Calu3 (cell line): ENCODE results near the gene OLIG1. TPM values are rescaled to one million over a fixed set of nuclear protein-coding genes. Genes with fewer than 3 reads are reported as not detected.

Experiments used
- Bru-seq: library from RNA; stranded (reverse); fragments of 400-500 nt; gene quantifications from one replicate; lab custom pipeline; 2021; lab: Mats Ljungman, UMichigan
- BruChase-seq, 2 experiments: library from RNA; stranded (reverse); fragments of 400-500 nt; gene quantifications; one replicate each; lab custom pipeline; 2021; lab: Mats Ljungman, UMichigan
- BruUV-seq: library from RNA; stranded (reverse); fragments of 400-500 nt; replicated peaks from 2 replicates; lab custom pipeline; 2021; lab: Mats Ljungman, UMichigan
- CTCF ChIA-PET: fragments of 300-600 bp; sonication (Branson Sonifier 250); formaldehyde crosslinking; loops from one replicate; lab custom pipeline; 2022; ENCODE audit warnings: antibody characterized with exemption; lab: Charles Lee
- DNase-seq: peaks from one replicate; pipeline ENCODE4 v3.0.0; 2022
- H3K27ac Mint-ChIP-seq: one replicate; pipeline ENCODE4 v1.8.0; 2022; ENCODE audit warnings: mixed read lengths; ENCODE audit not compliant: unreplicated experiment
- H3K27me3 Mint-ChIP-seq: one replicate; pipeline ENCODE4 v1.8.0; 2022; ENCODE audit warnings: mixed read lengths; ENCODE audit not compliant: unreplicated experiment
- H3K36me3 Mint-ChIP-seq: one replicate; pipeline ENCODE4 v1.8.0; 2022; ENCODE audit warnings: mild to moderate bottlenecking, moderate library complexity, mixed read lengths; ENCODE audit not compliant: insufficient read depth, unreplicated experiment
- H3K4me1 Mint-ChIP-seq: one replicate; pipeline ENCODE4 v1.8.0; 2022; ENCODE audit warnings: mild to moderate bottlenecking, low read depth, mixed read lengths; ENCODE audit not compliant: unreplicated experiment
- H3K4me3 Mint-ChIP-seq: one replicate; pipeline ENCODE4 v1.8.0; 2022; ENCODE audit warnings: mild to moderate bottlenecking, low read depth, moderate library complexity, mixed read lengths; ENCODE audit not compliant: unreplicated experiment
- H3K9me3 Mint-ChIP-seq: one replicate; pipeline ENCODE4 v1.8.0; 2022; ENCODE audit warnings: low read depth, mixed read lengths; ENCODE audit not compliant: unreplicated experiment
- intact Hi-C: fragments of 100-400 bp; cut with micrococcal nuclease; formaldehyde crosslinking; loops from one replicate; pipeline ENCODE4 v1.10.0; 2022; ENCODE audit not compliant: unreplicated experiment
- long read RNA-seq: library from polyadenylated mRNA; stranded (forward); transcript quantifications from one replicate; pipeline ENCODE4 v2.0.0, GENCODE V29; 2022
- total RNA-seq: library from RNA; stranded (reverse); gene quantifications from 2 replicates; pipeline ENCODE4 v1.2.3, GENCODE V29; 2022
- TF ChIP-seq, protein P1 (sequence below): fragments of 200-600 bp; IDR thresholded peaks from one replicate; pipeline ENCODE4 v1.8.0; 2022; ENCODE audit warnings: antibody characterized with exemption; ENCODE audit not compliant: unreplicated experiment

The OLIG1 gene, protein sequence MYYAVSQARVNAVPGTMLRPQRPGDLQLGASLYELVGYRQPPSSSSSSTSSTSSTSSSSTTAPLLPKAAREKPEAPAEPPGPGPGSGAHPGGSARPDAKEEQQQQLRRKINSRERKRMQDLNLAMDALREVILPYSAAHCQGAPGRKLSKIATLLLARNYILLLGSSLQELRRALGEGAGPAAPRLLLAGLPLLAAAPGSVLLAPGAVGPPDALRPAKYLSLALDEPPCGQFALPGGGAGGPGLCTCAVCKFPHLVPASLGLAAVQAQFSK
- total RNA-seq (not detected in 2 replicates), Bru-seq, nascent RNA (not detected), BruChase-seq, experiment 1, labeled RNA remaining after a 6-hour chase (not detected), BruChase-seq, experiment 2, labeled RNA remaining after a 2-hour chase (not detected)
- long read RNA-seq = 0 reads

DNA sequence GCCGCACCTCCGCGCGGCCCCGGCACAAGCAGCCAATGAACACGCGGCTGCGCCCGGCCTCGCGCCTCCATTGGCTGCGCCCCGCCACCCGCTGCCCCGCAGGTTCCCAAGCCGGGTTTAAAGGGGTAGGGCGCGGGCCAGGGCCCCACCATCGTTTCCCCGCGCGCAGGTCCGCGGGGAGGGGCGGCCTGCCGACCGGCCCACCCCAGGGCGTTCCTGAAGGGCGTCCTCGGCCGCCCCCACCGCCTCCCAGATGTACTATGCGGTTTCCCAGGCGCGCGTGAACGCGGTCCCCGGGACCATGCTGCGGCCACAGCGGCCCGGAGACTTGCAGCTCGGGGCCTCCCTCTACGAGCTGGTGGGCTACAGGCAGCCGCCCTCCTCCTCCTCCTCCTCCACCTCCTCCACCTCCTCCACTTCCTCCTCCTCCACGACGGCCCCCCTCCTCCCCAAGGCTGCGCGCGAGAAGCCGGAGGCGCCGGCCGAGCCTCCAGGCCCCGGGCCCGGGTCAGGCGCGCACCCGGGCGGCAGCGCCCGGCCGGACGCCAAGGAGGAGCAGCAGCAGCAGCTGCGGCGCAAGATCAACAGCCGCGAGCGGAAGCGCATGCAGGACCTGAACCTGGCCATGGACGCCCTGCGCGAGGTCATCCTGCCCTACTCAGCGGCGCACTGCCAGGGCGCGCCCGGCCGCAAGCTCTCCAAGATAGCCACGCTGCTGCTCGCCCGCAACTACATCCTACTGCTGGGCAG is at the start of gene OLIG1:
OLIG1 (plus strand) TSS at position 148 of the 750 bp plus-strand sequence; CDS start at position 254, 106 bp downstream.
- H3K27me3 Mint-ChIP-seq = peaks cover 66% of the 10 kb centered on the region
- intact Hi-C loops = no loop called here
- peak; percentile 3 for DNase-seq
- H3K4me1 Mint-ChIP-seq = no peaks in the 10 kb centered on the region
- CTCF ChIA-PET = no interaction called here
- H3K27ac Mint-ChIP-seq = no peak within 1 kb of the TSS
- BruUV-seq = no TSS peak
- TF ChIP-seq, protein P1, sequence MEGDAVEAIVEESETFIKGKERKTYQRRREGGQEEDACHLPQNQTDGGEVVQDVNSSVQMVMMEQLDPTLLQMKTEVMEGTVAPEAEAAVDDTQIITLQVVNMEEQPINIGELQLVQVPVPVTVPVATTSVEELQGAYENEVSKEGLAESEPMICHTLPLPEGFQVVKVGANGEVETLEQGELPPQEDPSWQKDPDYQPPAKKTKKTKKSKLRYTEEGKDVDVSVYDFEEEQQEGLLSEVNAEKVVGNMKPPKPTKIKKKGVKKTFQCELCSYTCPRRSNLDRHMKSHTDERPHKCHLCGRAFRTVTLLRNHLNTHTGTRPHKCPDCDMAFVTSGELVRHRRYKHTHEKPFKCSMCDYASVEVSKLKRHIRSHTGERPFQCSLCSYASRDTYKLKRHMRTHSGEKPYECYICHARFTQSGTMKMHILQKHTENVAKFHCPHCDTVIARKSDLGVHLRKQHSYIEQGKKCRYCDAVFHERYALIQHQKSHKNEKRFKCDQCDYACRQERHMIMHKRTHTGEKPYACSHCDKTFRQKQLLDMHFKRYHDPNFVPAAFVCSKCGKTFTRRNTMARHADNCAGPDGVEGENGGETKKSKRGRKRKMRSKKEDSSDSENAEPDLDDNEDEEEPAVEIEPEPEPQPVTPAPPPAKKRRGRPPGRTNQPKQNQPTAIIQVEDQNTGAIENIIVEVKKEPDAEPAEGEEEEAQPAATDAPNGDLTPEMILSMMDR = no peak
- H3K4me3 Mint-ChIP-seq = no peak within 1 kb of the TSS
- H3K9me3 Mint-ChIP-seq = no peaks in the 10 kb centered on the region
- H3K36me3 Mint-ChIP-seq = no peaks in the 10 kb centered on the region

DNA sequence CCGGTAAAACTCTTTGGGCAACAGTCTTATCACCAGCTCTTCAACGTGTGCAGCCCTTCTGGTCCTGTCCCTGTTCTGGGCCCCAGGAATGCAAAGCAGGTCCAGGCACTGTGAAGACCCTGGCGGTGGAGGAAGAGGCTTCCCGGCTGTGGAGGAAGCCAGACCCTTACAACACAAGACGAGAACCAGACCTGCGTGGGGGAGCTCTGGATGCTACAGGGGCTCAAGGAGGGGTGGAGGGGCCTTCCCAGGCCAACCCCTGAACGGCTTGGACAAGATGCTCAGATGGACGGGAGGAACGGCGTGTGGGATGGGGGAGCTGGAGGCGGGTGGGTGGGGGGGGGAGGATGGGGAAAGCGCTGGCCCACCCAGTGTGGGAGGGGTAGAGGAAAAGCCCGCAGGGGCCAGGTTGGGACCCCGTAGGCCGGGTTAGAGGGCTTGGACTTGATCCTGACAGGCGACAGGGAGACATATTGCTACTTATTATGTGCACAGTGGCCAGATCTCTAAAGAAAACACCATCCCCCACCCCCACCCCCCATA is 49.3 kb upstream of the OLIG1 start:
- DNase-seq = no peak
- no peaks in the 10 kb centered on the region for H3K9me3 Mint-ChIP-seq
- H3K4me3 Mint-ChIP-seq = no peak overlapping the region
- no peaks in the 10 kb centered on the region for H3K36me3 Mint-ChIP-seq
- intact Hi-C loops = no loop called here
- H3K27ac Mint-ChIP-seq = no peak overlapping the region
- H3K4me1 Mint-ChIP-seq = no peaks in the 10 kb centered on the region
- TF ChIP-seq, protein P1 = no peak
- peaks cover 91% of the 10 kb centered on the region for H3K27me3 Mint-ChIP-seq
- no TSS peak for BruUV-seq
- CTCF ChIA-PET = no interaction called here

DNA sequence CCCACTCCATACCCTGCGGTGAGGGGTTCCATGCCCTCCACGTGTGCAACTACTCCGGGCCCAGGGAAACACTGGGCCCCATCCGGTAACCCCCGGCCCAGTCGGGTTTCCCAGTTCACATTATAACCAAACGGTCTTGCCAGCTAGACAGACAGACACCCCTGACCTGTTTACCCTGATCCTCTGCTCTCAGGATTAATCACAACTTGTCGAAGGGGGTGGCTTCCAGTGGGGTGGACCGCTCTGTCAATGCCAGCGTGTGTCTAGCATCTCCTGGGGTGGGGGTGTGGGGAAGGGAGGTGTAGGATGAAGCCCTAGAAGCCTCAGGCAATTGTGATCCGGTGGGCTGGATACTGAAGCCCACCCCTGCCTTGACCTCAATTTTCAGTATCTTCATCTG is 48.8 kb upstream of the OLIG1 start:
- CTCF ChIA-PET = no interaction called here
- TF ChIP-seq, protein P1 = no peak
- Mint-ChIP-seq H3K4me1 (no peaks in the 10 kb centered on the region), H3K36me3 (no peaks in the 10 kb centered on the region), H3K27ac (no peak overlapping the region), H3K4me3 (no peak overlapping the region), H3K9me3 (no peaks in the 10 kb centered on the region), H3K27me3 (peaks cover 91% of the 10 kb centered on the region)
- no peak for DNase-seq
- intact Hi-C loops = no loop called here
- BruUV-seq = no TSS peak

DNA sequence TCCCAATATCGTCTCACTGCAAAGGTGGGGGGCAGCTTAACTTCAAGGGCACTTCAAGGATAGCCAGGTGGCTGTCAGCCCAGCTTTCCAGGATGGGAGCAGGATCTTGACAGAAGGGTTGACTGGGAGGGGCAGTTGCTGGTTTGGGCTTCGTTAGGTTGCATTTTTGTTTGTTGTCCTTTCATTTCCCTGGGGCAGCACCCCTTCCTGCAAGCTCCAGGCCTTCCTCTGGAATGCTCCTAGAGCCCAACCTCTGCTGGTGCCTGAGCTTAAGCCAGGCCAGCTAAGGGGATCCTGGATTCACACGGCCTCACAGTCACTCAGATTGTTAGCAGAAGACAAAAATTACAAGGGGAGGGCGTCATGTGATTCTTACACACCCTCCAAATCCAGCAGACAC is 48.3 kb upstream of the OLIG1 start:
- Mint-ChIP-seq H3K9me3 (no peaks in the 10 kb centered on the region), H3K4me3 (no peak overlapping the region), H3K27me3 (peaks cover 91% of the 10 kb centered on the region), H3K4me1 (no peaks in the 10 kb centered on the region), H3K36me3 (no peaks in the 10 kb centered on the region), H3K27ac (no peak overlapping the region)
- TF ChIP-seq, protein P1 = no peak
- no TSS peak for BruUV-seq
- intact Hi-C loops = no loop called here
- CTCF ChIA-PET = no interaction called here
- no peak for DNase-seq
